Measurements from ENCODE around the gene CRYL1. TPM values are rescaled to one million over a fixed set of nuclear protein-coding genes. Genes with fewer than 3 reads are reported as not detected.

Gene CRYL1
- total RNA-seq, 1 experiment from 2014 or later: 5.9 TPM

DNA sequence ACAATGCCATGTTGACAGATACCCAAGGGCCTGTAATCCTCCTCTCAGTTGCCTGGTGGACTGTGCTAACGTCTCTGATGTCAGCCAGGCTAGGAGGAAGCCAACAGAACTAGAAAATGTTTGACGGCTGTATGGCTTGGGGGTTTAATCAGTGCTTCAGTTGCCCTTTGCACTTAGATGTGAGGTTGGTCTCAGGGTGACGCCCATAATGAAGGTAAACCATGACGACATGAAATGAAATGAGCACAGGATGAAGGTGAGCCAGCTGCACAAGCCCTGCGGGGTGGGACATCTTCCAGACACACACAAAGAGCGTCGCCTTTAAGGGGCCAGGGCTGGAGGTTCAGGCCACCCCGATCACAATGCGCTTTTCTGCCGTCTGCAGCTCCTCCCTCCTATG is 127.2 kb downstream of the CRYL1 start:
- ChIA-PET CTCF (no interaction called here), POLR2A (ENCODE audit: low non-redundant PET) (no interaction called here)
- Histone ChIP-seq H3K27ac (ENCODE audit: low read depth, low read length, poor library complexity, severe bottlenecking) (no peak overlapping the region), H3K4me1 (ENCODE audit: insufficient read depth, low read length, poor library complexity, severe bottlenecking) (no peaks in the 10 kb centered on the region), H3K4me3 (ENCODE audit: low read depth, low read length, poor library complexity, severe bottlenecking) (no peak overlapping the region), H3K27me3 (replicated peaks; ENCODE audit: insufficient read depth, low read depth, low read length, poor library complexity) (no peaks in the 10 kb centered on the region), H3K36me3 (ENCODE audit: insufficient read depth, low read length, poor library complexity, severe bottlenecking) (no peaks in the 10 kb centered on the region), H3K9me3 (ENCODE audit: low read depth, low read length, poor library complexity, severe bottlenecking) (no peaks in the 10 kb centered on the region)
- no peak for TF ChIP-seq EZH2 (IDR thresholded peaks at IDR 0.05; ENCODE audit: borderline replicate concordance, low read depth, low read length, poor library complexity, severe bottlenecking)
- TF ChIP-seq, protein P1, sequence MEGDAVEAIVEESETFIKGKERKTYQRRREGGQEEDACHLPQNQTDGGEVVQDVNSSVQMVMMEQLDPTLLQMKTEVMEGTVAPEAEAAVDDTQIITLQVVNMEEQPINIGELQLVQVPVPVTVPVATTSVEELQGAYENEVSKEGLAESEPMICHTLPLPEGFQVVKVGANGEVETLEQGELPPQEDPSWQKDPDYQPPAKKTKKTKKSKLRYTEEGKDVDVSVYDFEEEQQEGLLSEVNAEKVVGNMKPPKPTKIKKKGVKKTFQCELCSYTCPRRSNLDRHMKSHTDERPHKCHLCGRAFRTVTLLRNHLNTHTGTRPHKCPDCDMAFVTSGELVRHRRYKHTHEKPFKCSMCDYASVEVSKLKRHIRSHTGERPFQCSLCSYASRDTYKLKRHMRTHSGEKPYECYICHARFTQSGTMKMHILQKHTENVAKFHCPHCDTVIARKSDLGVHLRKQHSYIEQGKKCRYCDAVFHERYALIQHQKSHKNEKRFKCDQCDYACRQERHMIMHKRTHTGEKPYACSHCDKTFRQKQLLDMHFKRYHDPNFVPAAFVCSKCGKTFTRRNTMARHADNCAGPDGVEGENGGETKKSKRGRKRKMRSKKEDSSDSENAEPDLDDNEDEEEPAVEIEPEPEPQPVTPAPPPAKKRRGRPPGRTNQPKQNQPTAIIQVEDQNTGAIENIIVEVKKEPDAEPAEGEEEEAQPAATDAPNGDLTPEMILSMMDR (conservative IDR thresholded peaks at IDR 0.05; ENCODE audit: low read depth, low read length): no peak
- intact Hi-C loops (cut with micrococcal nuclease; ENCODE audit: unreplicated experiment): no loop called here
- DNase-seq (ENCODE audit: low spot score): no peak
- no TSS peak for BruUV-seq (replicated peaks)

DNA sequence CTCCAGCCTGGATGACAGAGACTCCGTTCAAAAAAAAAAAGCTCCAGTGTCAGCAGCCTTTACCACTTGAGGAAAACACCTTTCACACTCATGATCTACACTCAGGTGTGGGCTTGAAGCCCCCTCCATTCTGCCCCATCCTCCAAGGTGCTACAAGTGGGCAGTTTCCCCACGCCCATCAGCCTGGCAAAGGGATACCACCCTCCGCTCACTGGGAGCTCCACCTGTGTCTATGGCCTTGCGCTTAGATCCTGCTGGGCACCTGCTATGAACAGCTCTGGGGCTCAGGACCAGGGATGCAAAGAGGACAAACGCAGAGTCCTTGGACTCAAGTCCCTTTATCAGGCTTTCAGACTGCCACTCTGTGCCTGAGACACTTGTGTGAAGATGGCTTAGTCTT is 127.8 kb downstream of the CRYL1 start:
- no peak for DNase-seq (ENCODE audit: low spot score)
- H3K36me3 ChIP-seq (ENCODE audit: insufficient read depth, low read length, poor library complexity, severe bottlenecking): no peaks in the 10 kb centered on the region
- no peak overlapping the region for H3K27ac ChIP-seq (ENCODE audit: low read depth, low read length, poor library complexity, severe bottlenecking)
- H3K4me1 ChIP-seq (ENCODE audit: insufficient read depth, low read length, poor library complexity, severe bottlenecking): no peaks in the 10 kb centered on the region
- no peak overlapping the region for H3K4me3 ChIP-seq (ENCODE audit: low read depth, low read length, poor library complexity, severe bottlenecking)
- ChIA-PET POLR2A (ENCODE audit: low non-redundant PET) (no interaction called here), CTCF (no interaction called here)
- H3K27me3 ChIP-seq (replicated peaks; ENCODE audit: insufficient read depth, low read depth, low read length, poor library complexity): no peaks in the 10 kb centered on the region
- BruUV-seq (replicated peaks): no TSS peak
- H3K9me3 ChIP-seq (ENCODE audit: low read depth, low read length, poor library complexity, severe bottlenecking): no peaks in the 10 kb centered on the region
- intact Hi-C loops (cut with micrococcal nuclease; ENCODE audit: unreplicated experiment): no loop called here
- TF ChIP-seq, protein P1 (conservative IDR thresholded peaks at IDR 0.05; ENCODE audit: low read depth, low read length): no peak
- TF ChIP-seq EZH2 (IDR thresholded peaks at IDR 0.05; ENCODE audit: borderline replicate concordance, low read depth, low read length, poor library complexity, severe bottlenecking): no peak

DNA sequence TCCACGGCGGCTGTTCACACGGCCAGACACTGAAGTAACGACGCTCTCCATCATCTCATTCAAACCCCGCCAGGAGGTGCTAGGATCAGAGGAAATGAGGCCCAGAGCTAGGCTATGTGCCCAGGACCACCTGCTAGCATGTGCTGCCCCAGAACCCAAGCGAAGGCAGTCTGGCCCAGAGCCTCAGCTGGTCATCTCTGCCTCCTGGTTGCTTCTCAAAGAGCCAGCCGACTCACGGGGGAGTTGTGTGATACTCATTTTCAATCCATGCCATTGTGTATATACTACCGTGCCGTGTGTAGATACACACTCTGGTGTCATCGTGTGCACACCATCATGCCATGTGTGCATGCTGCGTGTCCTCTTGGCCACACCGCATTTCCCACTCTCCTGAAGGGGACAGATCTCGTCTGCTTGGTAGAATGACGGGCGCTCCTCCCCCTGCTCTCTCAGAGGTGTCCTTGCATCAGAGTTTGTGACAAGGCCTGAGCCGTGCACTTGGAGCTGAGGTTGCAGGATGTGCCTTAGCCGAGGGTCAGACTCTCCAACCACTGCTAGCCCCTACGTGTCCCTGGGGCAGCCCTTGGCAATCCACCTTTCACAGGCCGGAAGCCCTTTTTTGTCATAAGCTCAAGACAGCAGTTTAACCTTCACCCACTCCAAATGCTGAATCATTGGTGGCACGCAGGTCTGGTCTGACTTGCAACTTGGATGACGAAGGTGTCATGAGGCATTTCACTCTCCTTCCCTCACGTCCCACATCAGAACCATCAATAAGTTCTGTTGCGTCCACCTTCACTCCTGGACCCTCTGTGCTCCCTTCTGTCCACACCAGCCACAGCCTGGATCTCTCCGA is 130.4 kb downstream of the CRYL1 start:
- H3K9me3 ChIP-seq (ENCODE audit: low read depth, low read length, poor library complexity, severe bottlenecking): no peaks in the 10 kb centered on the region
- H3K36me3 ChIP-seq (ENCODE audit: insufficient read depth, low read length, poor library complexity, severe bottlenecking): no peaks in the 10 kb centered on the region
- no peaks in the 10 kb centered on the region for H3K4me1 ChIP-seq (ENCODE audit: insufficient read depth, low read length, poor library complexity, severe bottlenecking)
- no peak overlapping the region for H3K4me3 ChIP-seq (ENCODE audit: low read depth, low read length, poor library complexity, severe bottlenecking)
- POLR2A ChIA-PET (ENCODE audit: low non-redundant PET): no interaction called here
- intact Hi-C loops (cut with micrococcal nuclease; ENCODE audit: unreplicated experiment): no loop called here
- H3K27me3 ChIP-seq (replicated peaks; ENCODE audit: insufficient read depth, low read depth, low read length, poor library complexity): no peaks in the 10 kb centered on the region
- TF ChIP-seq, protein P1 (conservative IDR thresholded peaks at IDR 0.05; ENCODE audit: low read depth, low read length): no peak
- no peak for TF ChIP-seq EZH2 (IDR thresholded peaks at IDR 0.05; ENCODE audit: borderline replicate concordance, low read depth, low read length, poor library complexity, severe bottlenecking)
- H3K27ac ChIP-seq (ENCODE audit: low read depth, low read length, poor library complexity, severe bottlenecking): no peak overlapping the region
- no peak for DNase-seq (ENCODE audit: low spot score)
- CTCF ChIA-PET: no interaction called here
- no TSS peak for BruUV-seq (replicated peaks)

All from A673 (cell line).